ENCODE measurements around the gene KLF13.

The KLF13 gene

GRCh38 chr15:31381801-31382712, 55.4 kb downstream of the KLF13 start:
- DNase-seq (ENCODE audit: low spot score): no peak

GRCh38 chr15:31382713-31383045, 56.0 kb downstream of the KLF13 start:
- DNase-seq (ENCODE audit: low spot score): no peak

GRCh38 chr15:31383139-31383538, 56.5 kb downstream of the KLF13 start:
- DNase-seq (ENCODE audit: low spot score): no peak

GRCh38 chr15:31384568-31384967, 57.9 kb downstream of the KLF13 start:
- no peak for DNase-seq (ENCODE audit: low spot score)

GRCh38 chr15:31385736-31386135, 59.1 kb downstream of the KLF13 start:
- DNase-seq (ENCODE audit: low spot score): no peak

- DNase-seq (ENCODE audit: low spot score): no peak
These were observed 60.5 kb downstream of the KLF13 start for GRCh38 chr15:31387092-31387478.

- DNase-seq (ENCODE audit: low spot score): no peak
These were observed 61.0 kb downstream of the KLF13 start for GRCh38 chr15:31387479-31388118.

GRCh38 chr15:31389576-31389975, 62.9 kb downstream of the KLF13 start:
- no peak for DNase-seq (ENCODE audit: low spot score)

- DNase-seq (ENCODE audit: low spot score): no peak
These were observed 63.4 kb downstream of the KLF13 start for GRCh38 chr15:31390029-31390428.

- no peak for DNase-seq (ENCODE audit: low spot score)
These were observed 64.3 kb downstream of the KLF13 start for GRCh38 chr15:31390777-31391486.

- no peak for DNase-seq (ENCODE audit: low spot score)
These were observed 65.3 kb downstream of the KLF13 start for GRCh38 chr15:31391687-31392671.

GRCh38 chr15:31392761-31393401, 66.2 kb downstream of the KLF13 start:
- no peak for DNase-seq (ENCODE audit: low spot score)

GRCh38 chr15:31393444-31394091, 66.9 kb downstream of the KLF13 start:
- DNase-seq (ENCODE audit: low spot score): no peak

- DNase-seq (ENCODE audit: low spot score): no peak
These were observed 70.4 kb downstream of the KLF13 start for GRCh38 chr15:31396881-31397560.

GRCh38 chr15:31397851-31398661, 71.4 kb downstream of the KLF13 start:
- DNase-seq (ENCODE audit: low spot score): no peak

GRCh38 chr15:31398677-31399301, 72.2 kb downstream of the KLF13 start:
- no peak for DNase-seq (ENCODE audit: low spot score)

GRCh38 chr15:31399544-31400171, 73.0 kb downstream of the KLF13 start:
- DNase-seq (ENCODE audit: low spot score): no peak

GRCh38 chr15:31400222-31400927, 73.7 kb downstream of the KLF13 start:
- no peak for DNase-seq (ENCODE audit: low spot score)

Measured in putamen (tissue), 1 donor.